Sigmoid colon (tissue), 3 donors: ENCODE data around the gene CDIP1.

Experiments used
- CTCF ChIP-seq, 4 experiments: fragments of 450-650 bp in 3 of 4; fragments of 200-600 bp in 1 of 4; IDR thresholded peaks; one replicate each; pipeline ENCODE4 v1.5.1; 2016 to 2019; ENCODE audit warnings: antibody characterized with exemption in 4 of 4, mild to moderate bottlenecking in 3 of 4, moderate library complexity in 2 of 4
- POLR2A ChIP-seq, 2 donors: fragments of 450-650 bp; IDR thresholded peaks; one replicate each; pipeline ENCODE4 v1.6.1; 2016; ENCODE audit warnings: antibody characterized with exemption in 2 of 2, mild to moderate bottlenecking in 2 of 2, moderate library complexity in 2 of 2

- TF ChIP-seq POLR2A (IDR thresholded peaks at IDR 0.05) (no peak), CTCF (IDR thresholded peaks at IDR 0.05) (no peak)
These were observed 45.3 kb upstream of the CDIP1 start for GRCh38 chr16:4583906-4584305.
